22Rv1 (cell line): ENCODE results near the gene ATXN1.

ENCODE experiments used
- H3K27ac ChIP-seq: fragments of 450-650 bp; 2 replicates; pipeline ENCODE4 v1.5.1; 2017
- CTCF ChIP-seq: fragments of 450-650 bp; IDR thresholded peaks from 2 replicates; pipeline ENCODE4 v1.5.1; 2017; ENCODE audit warnings: mild to moderate bottlenecking
- ZFX ChIP-seq: fragments of 450-650 bp; IDR thresholded peaks from 2 replicates; pipeline ENCODE4 v1.6.1; 2017; ENCODE audit warnings: antibody characterized with exemption, borderline replicate concordance

ATXN1 gene

GRCh38 chr6:16535564-16535963 is 225.7 kb downstream of the ATXN1 start:
- no peak overlapping the region for H3K27ac ChIP-seq
- TF ChIP-seq CTCF (no peak), ZFX (no peak)

GRCh38 chr6:16533721-16534136 is 227.5 kb downstream of the ATXN1 start:
- H3K27ac ChIP-seq = no peak overlapping the region
- no peak for TF ChIP-seq CTCF
- no peak for TF ChIP-seq ZFX

- H3K27ac ChIP-seq = no peak overlapping the region
- TF ChIP-seq ZFX (no peak), CTCF (no peak)
Measured at GRCh38 chr6:16533210-16533609, 228.1 kb downstream of the ATXN1 start.

GRCh38 chr6:16527691-16528090 is 233.6 kb downstream of the ATXN1 start:
- H3K27ac ChIP-seq = no peak overlapping the region

GRCh38 chr6:16524380-16524707 is 236.9 kb downstream of the ATXN1 start:
- H3K27ac ChIP-seq = no peak overlapping the region
- TF ChIP-seq ZFX (no peak), CTCF (no peak)

More at GRCh38 chr6:16527691-16528090, 233.6 kb downstream of the ATXN1 start:
- TF ChIP-seq ZFX (no peak), CTCF (no peak)

GRCh38 chr6:16523606-16524379 is 237.5 kb downstream of the ATXN1 start:
- no peak overlapping the region for H3K27ac ChIP-seq
- TF ChIP-seq CTCF (no peak), ZFX (no peak)

- H3K27ac ChIP-seq = no peak overlapping the region
- TF ChIP-seq CTCF = no peak
- TF ChIP-seq ZFX = no peak
Measured at GRCh38 chr6:16522937-16523336, 238.3 kb downstream of the ATXN1 start.
